GM19463 (cell line): ENCODE data around the gene DGKG.
A peak's percentile ranks its signal among the peaks of the same experiment; 100 is the strongest.

Source experiments
- ATAC-seq: cut with Tn5 transposase; IDR thresholded peaks from one replicate; pipeline ENCODE4 v1.9.1; 2021; ENCODE audit warnings: mild to moderate bottlenecking, moderate library complexity; ENCODE audit not compliant: unreplicated experiment

The DGKG gene

GRCh38 chr3:186178412-186178811 lies 183.6 kb downstream of the DGKG start:
- ATAC-seq = no peak

- no peak for ATAC-seq
These were observed 185.6 kb downstream of the DGKG start for GRCh38 chr3:186176373-186176990.

GRCh38 chr3:186173224-186173815 lies 188.7 kb downstream of the DGKG start:
- ATAC-seq = no peak

GRCh38 chr3:186172353-186172752 lies 189.7 kb downstream of the DGKG start:
- ATAC-seq = no peak

GRCh38 chr3:186171521-186171920 lies 190.5 kb downstream of the DGKG start:
- no peak for ATAC-seq

- ATAC-seq = no peak
These were observed 191.5 kb downstream of the DGKG start for GRCh38 chr3:186170516-186170915.

- ATAC-seq = no peak
These were observed 192.7 kb downstream of the DGKG start for GRCh38 chr3:186169379-186169778.

- no peak for ATAC-seq
These were observed 193.1 kb downstream of the DGKG start for GRCh38 chr3:186168976-186169375.

- ATAC-seq = no peak
These were observed 194.2 kb downstream of the DGKG start for GRCh38 chr3:186167646-186168395.

GRCh38 chr3:186166491-186167288 lies 195.3 kb downstream of the DGKG start:
- ATAC-seq = no peak

- ATAC-seq = no peak
These were observed 196.0 kb downstream of the DGKG start for GRCh38 chr3:186166036-186166435.

GRCh38 chr3:186165331-186165730 lies 196.7 kb downstream of the DGKG start:
- no peak for ATAC-seq

GRCh38 chr3:186164696-186165095 lies 197.3 kb downstream of the DGKG start:
- no peak for ATAC-seq

GRCh38 chr3:186162221-186162620 lies 199.8 kb downstream of the DGKG start:
- no peak for ATAC-seq

GRCh38 chr3:186160691-186161243 lies 201.3 kb downstream of the DGKG start:
- no peak for ATAC-seq

GRCh38 chr3:186154641-186155040 lies 207.4 kb downstream of the DGKG start:
- no peak for ATAC-seq

- peak; percentile 79 for ATAC-seq
These were observed 209.1 kb downstream of the DGKG start for GRCh38 chr3:186152889-186153292.

GRCh38 chr3:186152361-186152798 lies 209.7 kb downstream of the DGKG start:
- no peak for ATAC-seq

GRCh38 chr3:186151077-186151971 lies 210.7 kb downstream of the DGKG start:
- no peak for ATAC-seq
